ENCODE data around the gene DCP2.

Gene DCP2

DNA sequence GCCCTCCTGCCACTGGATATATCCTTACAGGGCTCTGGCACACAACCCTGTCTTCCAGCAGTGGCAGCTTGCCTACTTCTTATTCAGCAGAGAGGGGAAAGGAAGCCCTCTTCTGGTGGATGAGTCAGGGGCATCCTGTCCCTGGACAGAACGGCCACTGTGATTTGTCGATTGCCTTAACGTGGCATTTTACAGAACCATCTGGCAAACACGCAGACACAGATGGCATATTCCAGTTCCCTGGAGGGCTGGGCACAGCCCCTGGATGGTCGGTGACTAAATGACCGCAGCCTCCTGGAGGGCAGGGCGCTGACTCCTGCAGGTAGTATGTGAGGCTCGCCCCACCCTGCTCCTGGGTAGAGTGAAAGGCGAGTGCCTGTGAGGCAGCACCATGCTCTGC, 62.1 kb downstream of the DCP2 start:
- TF ChIP-seq CREB1 (IDR thresholded peaks at IDR 0.05; ENCODE audit: low read depth) (no peak), EP300 (IDR thresholded peaks at IDR 0.05; ENCODE audit: borderline replicate concordance) (no peak), FOXM1 (IDR thresholded peaks at IDR 0.05; ENCODE audit: borderline replicate concordance, low read depth) (no peak), RAD21 (IDR thresholded peaks at IDR 0.05; ENCODE audit: low read depth) (no peak), TAF1 (IDR thresholded peaks at IDR 0.05; ENCODE audit: low read depth) (no peak), EGR1 (IDR thresholded peaks at IDR 0.05) (no peak), TCF12 (IDR thresholded peaks at IDR 0.05; ENCODE audit: low read depth) (no peak), CEBPB (IDR thresholded peaks at IDR 0.05) (no peak), NFIC (IDR thresholded peaks at IDR 0.05) (no peak), ZBTB7A (IDR thresholded peaks at IDR 0.05; ENCODE audit: low read depth) (no peak), YY1 (IDR thresholded peaks at IDR 0.05; ENCODE audit: low read depth) (no peak), TEAD4 (IDR thresholded peaks at IDR 0.05) (no peak)
- TF ChIP-seq, protein P1, sequence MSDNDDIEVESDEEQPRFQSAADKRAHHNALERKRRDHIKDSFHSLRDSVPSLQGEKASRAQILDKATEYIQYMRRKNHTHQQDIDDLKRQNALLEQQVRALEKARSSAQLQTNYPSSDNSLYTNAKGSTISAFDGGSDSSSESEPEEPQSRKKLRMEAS (IDR thresholded peaks at IDR 0.05) = no peak
- TF ChIP-seq, protein P2, sequence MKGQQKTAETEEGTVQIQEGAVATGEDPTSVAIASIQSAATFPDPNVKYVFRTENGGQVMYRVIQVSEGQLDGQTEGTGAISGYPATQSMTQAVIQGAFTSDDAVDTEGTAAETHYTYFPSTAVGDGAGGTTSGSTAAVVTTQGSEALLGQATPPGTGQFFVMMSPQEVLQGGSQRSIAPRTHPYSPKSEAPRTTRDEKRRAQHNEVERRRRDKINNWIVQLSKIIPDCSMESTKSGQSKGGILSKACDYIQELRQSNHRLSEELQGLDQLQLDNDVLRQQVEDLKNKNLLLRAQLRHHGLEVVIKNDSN (IDR thresholded peaks at IDR 0.05) = no peak
- TF ChIP-seq, protein P3, sequence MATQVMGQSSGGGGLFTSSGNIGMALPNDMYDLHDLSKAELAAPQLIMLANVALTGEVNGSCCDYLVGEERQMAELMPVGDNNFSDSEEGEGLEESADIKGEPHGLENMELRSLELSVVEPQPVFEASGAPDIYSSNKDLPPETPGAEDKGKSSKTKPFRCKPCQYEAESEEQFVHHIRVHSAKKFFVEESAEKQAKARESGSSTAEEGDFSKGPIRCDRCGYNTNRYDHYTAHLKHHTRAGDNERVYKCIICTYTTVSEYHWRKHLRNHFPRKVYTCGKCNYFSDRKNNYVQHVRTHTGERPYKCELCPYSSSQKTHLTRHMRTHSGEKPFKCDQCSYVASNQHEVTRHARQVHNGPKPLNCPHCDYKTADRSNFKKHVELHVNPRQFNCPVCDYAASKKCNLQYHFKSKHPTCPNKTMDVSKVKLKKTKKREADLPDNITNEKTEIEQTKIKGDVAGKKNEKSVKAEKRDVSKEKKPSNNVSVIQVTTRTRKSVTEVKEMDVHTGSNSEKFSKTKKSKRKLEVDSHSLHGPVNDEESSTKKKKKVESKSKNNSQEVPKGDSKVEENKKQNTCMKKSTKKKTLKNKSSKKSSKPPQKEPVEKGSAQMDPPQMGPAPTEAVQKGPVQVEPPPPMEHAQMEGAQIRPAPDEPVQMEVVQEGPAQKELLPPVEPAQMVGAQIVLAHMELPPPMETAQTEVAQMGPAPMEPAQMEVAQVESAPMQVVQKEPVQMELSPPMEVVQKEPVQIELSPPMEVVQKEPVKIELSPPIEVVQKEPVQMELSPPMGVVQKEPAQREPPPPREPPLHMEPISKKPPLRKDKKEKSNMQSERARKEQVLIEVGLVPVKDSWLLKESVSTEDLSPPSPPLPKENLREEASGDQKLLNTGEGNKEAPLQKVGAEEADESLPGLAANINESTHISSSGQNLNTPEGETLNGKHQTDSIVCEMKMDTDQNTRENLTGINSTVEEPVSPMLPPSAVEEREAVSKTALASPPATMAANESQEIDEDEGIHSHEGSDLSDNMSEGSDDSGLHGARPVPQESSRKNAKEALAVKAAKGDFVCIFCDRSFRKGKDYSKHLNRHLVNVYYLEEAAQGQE (IDR thresholded peaks at IDR 0.05; ENCODE audit: low read depth) = no peak

DNA sequence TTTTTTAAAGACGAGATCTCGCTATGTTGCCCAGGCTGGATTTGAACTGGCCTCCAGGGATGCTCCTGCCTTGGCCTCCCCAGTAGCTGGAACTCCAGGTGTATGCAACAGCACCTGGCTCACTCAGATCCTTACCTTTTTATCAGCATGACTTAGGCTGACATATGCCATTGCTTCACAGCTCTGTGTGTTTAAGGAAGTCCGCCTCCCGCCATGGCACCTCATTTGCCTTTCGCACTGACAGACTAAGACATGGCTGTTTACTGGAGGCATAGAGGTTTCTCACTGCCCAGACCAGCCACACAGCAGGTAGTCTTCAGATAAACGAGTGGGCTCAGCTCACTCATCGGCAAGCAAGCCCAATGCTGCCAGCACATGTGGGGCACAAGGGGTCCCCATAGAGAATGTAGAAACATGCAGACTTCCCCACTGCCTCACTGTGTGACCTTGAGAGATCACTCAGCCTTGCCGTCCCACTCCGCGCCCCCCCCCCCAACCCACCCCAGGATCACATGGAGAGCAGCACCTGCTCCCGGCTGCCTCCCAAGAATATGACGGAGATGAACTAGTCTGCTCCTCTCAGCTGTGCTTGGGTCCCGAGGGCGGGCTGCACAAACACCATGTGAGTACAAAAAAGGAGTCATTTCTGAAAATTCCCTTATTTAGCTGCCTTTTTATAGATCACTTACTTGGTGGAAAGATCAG, 62.8 kb downstream of the DCP2 start:
- TF ChIP-seq ZBTB7A (IDR thresholded peaks at IDR 0.05; ENCODE audit: low read depth) (no peak), CREB1 (IDR thresholded peaks at IDR 0.05; ENCODE audit: low read depth) (no peak), NFIC (IDR thresholded peaks at IDR 0.05) (no peak), EGR1 (IDR thresholded peaks at IDR 0.05) (no peak), TCF12 (IDR thresholded peaks at IDR 0.05; ENCODE audit: low read depth) (no peak), EP300 (IDR thresholded peaks at IDR 0.05; ENCODE audit: borderline replicate concordance) (no peak), FOXM1 (IDR thresholded peaks at IDR 0.05; ENCODE audit: borderline replicate concordance, low read depth) (no peak), CEBPB (IDR thresholded peaks at IDR 0.05) (no peak), RAD21 (IDR thresholded peaks at IDR 0.05; ENCODE audit: low read depth) (no peak), YY1 (IDR thresholded peaks at IDR 0.05; ENCODE audit: low read depth) (no peak), TEAD4 (IDR thresholded peaks at IDR 0.05) (no peak), TAF1 (IDR thresholded peaks at IDR 0.05; ENCODE audit: low read depth) (no peak)
- TF ChIP-seq, protein P1 (IDR thresholded peaks at IDR 0.05) = no peak
- TF ChIP-seq, protein P3 (IDR thresholded peaks at IDR 0.05; ENCODE audit: low read depth) = no peak
- TF ChIP-seq, protein P2 (IDR thresholded peaks at IDR 0.05) = no peak

DNA sequence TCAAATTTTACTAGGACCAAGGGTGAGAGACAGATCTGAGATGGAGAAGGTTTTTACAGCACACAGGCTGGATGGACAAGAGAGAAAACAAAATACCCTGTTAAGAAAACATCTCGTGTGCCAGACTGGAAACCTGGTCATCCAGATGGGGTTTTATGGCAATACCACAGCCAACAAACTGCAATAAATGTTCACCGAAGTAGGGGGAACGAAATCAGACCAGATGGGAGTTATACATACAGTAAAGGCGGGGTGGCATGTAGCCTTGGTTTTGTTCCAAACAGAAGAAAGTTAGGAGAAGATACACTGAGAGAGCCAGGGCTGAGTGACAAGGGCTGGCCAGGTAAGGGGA, 63.3 kb downstream of the DCP2 start:
- TF ChIP-seq TEAD4 (IDR thresholded peaks at IDR 0.05) = no peak
- no peak for TF ChIP-seq EP300 (IDR thresholded peaks at IDR 0.05; ENCODE audit: borderline replicate concordance)
- no peak for TF ChIP-seq TCF12 (IDR thresholded peaks at IDR 0.05; ENCODE audit: low read depth)
- TF ChIP-seq, protein P2 (IDR thresholded peaks at IDR 0.05) = no peak
- no peak for TF ChIP-seq EGR1 (IDR thresholded peaks at IDR 0.05)
- TF ChIP-seq, protein P1 (IDR thresholded peaks at IDR 0.05) = no peak
- TF ChIP-seq FOXM1 (IDR thresholded peaks at IDR 0.05; ENCODE audit: borderline replicate concordance, low read depth) = no peak
- no peak for TF ChIP-seq YY1 (IDR thresholded peaks at IDR 0.05; ENCODE audit: low read depth)
- TF ChIP-seq TAF1 (IDR thresholded peaks at IDR 0.05; ENCODE audit: low read depth) = no peak
- TF ChIP-seq ZBTB7A (IDR thresholded peaks at IDR 0.05; ENCODE audit: low read depth) = no peak

DNA sequence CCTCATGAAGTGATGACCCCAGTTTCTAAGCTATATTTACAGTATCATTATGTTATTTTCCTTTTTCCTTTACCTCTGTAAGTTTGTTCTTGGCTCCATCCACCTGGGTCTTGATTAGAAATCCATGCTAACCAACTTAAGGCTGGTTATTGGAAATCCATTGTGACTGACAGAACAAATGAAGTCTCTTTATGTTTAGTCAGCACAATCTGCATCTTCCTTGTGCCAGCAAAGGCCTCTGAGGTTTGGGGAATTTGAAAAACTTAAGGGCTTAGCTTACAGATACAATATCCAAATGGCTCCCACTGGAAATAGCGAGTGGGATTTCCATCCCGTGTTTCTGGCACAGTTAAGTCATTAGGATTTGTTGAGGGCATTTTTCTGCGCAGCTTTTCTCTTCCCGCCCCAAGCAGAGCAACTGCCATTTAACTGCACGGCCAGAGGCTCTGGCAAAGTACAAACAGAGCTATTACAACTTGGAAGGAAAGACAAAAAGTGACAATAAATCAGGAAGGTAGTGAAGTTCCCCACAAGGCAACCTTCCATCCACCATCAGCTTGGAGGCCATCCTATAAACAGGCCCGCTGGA, 64.2 kb downstream of the DCP2 start:
- TF ChIP-seq, protein P2 (IDR thresholded peaks at IDR 0.05) = no peak
- TF ChIP-seq ZBTB7A (IDR thresholded peaks at IDR 0.05; ENCODE audit: low read depth) (no peak), CREB1 (IDR thresholded peaks at IDR 0.05; ENCODE audit: low read depth) (no peak), TEAD4 (IDR thresholded peaks at IDR 0.05) (no peak), CEBPB (IDR thresholded peaks at IDR 0.05) (no peak), FOXM1 (IDR thresholded peaks at IDR 0.05; ENCODE audit: borderline replicate concordance, low read depth) (no peak), TAF1 (IDR thresholded peaks at IDR 0.05; ENCODE audit: low read depth) (no peak), YY1 (IDR thresholded peaks at IDR 0.05; ENCODE audit: low read depth) (no peak), RAD21 (IDR thresholded peaks at IDR 0.05; ENCODE audit: low read depth) (no peak), EGR1 (IDR thresholded peaks at IDR 0.05) (no peak), TCF12 (IDR thresholded peaks at IDR 0.05; ENCODE audit: low read depth) (no peak)
- TF ChIP-seq, protein P1 (IDR thresholded peaks at IDR 0.05) = no peak

Data from Ishikawa (cell line).